NCI-H446 (cell line): ENCODE data around the gene PLPPR5.

Experiments used
- DNase-seq, 2 experiments: peaks; one replicate each; lab custom pipeline; 2025; lab: John Stamatoyannopoulos, UW

The PLPPR5 gene

DNA sequence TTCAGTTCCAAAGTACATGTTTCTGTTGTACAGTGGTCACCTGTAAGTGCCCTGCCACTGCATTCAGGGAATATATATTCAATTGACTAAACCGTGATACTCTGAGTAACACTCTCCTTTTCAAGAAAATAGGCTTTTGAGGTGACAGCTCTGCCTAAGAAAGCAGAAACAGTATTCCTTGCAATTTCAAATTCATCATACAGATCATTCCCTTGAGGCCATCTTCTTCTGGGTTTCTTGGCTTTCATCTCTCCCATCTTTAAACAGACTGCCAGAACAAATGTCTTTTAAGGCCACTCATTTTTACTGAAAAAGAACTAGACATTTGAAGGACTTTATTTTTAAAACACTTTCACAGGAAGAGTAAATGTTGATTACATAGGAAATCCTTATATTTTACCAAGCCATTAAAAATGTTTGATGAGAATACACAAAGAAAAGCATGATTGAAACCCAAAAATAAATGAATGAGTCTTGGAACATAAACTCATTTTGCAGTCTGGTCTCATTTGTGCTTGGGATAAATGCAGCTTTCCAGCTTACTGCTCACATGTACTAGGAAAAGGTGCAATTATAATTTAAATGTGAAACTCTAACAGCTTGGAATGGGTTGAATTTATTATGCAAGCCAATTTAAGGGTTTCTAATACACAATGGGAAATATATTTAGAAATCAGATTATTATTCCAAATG lies 34.7 kb downstream of the PLPPR5 start:
- peak in 1 of 2 experiments; percentile 28 for DNase-seq

DNA sequence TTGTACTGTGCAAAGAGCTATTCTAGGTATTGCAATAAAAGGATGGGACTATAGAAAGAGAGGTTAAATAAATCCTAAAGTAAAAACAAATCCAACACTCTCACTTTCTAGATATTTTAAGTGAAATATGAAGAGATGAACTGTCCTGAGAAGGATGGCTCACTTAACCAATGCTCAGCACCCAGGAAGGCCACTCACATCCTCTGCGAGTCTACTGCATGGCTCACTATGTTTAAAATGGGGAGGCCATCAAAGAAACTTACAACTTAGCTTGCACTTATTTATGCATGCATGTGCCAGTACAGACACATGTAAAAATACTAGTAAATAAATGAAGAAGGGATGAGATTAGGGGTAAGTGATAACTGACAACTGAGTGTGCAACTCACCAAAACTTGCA lies 37.5 kb downstream of the PLPPR5 start:
- DNase-seq, result no peak

DNA sequence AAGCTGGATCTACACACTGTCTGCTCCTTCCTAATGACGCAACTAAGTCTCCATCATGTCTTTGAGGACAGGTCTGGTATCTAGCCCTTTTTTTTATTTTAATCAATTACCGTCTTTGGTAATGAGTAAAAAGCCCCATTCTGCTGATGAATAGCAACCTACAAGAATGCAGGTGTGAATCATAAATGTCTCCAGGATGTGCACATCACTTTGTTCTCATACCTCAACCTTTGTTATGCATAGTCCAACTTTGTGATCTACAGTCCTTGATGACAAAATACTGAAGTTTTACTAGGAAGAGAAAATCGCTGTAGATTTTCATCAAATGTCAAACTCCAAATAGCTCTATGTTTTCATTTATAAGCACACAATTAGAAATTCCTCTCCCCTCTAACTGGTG lies 39.3 kb downstream of the PLPPR5 start:
- no peak for DNase-seq

DNA sequence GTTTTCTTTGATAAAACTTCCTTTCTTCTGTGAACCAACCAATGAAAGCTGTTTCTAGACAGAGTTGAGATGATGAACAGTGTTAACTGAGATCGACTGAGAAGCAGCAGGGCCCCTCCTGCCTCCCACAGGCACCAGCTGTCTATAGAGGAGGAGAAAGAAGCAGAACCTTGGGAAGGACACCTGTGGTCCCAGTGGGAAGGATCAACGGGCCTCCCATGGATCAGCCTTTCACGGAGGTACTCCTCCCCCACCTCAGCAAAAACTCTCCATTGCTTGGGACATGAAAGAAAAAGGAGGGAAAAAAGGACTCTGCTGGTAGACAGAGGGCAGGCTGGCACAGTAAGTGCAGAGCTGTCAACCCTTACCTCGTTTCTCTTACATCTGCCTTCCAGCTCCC lies 40.5 kb downstream of the PLPPR5 start:
- DNase-seq, result no peak

DNA sequence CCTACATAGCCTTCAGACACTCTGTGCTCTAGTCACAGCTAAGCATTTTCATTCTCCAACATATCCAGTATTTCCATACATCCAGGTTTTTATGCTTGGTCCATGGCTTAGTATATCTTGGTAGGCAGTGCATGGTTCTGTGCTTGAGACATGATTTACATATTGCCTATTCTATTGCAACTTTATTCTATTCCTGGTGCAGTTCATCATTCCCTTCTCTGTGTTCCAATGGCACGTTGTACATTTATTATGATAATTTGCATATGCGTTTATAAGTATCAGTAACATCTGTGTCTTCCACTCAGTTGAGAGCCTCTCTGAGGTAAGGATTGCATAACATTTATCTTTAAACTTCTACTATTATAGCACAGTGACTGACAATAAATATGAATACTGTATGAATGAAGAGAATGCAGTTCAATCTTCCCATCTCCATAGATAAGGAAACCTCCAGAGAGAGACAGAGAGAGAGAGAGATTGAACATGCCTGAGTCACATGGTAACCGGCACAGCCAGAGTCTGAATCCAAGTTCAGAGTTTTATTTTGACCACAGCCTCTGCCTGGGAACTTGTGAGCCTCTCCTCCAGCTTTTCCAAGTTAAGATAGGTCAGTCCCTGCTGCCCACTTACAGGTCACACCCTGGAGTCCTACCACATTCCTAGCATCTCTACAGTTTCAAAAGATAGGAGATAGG lies 41.5 kb downstream of the PLPPR5 start:
- DNase-seq, result no peak

DNA sequence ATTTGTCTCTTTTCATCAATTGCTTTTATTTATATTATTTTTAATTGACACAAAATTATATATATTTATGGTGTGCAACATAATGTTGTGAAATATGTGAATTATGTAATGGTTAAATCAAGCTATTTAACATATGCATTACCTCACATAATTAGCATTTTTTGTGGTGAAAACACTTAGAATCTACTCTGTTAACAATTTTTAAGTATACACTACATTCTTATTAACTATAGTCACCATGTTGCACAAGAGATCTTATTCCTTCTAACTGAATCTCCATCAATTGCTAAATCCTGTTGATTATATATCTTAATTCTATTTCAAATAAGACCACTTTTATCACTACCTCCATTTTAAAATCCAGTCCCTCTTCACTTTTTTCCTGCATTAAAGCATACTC lies 42.5 kb downstream of the PLPPR5 start:
- DNase-seq, result no peak

DNA sequence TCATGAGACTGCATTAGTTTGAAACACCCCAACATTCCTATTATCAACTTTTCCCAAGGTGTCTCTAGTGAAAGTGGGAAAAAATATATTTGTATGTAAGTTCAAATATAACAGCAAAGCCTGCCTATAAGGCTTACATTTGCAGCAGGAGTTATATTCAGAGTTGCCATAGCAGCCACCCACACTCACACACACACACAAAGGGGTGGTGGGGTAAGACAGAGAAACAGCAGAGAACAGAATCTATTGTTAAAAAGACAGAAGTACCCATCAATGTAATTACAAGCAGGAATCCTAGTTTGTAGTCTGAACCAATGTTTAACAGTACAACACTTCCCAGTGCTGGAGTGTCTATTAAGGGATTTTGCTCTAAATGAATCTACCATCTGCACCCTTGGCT lies 55.0 kb downstream of the PLPPR5 start:
- DNase-seq, result no peak

DNA sequence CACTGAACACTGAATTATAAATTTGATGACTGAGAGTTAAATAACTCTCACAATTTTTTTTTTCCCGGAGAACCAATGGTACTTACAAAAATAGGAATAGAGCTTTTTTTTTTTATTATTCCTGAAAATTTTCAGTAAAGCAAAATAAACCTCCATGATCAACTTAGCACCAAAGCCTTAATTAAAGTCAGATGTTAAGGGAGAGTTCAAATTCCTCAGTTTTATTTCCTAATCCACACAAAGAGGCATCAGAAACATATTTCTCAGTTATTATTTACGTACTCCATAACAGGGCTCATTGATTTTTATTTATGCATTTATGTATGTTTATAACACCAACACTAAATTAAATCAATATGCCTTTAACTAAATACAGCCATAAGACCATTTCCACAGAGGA lies 55.5 kb downstream of the PLPPR5 start:
- no peak for DNase-seq

DNA sequence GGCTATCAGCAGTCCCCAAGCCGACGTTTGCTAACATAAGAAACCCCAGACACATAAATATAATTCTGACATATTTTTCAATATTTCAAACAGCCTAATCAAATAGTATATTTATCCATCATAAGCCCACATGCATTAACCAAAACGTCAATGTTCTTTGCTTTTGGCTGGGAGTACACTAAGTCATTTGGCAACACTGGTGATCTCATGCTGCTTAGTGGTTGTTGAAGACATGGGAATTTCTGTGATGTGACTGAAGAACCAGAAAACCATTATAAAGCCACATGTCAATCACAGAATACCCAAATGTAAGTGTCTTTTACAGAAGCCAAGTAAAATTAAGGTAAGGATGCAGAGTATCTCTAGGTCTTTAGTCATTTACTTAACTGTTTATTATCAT lies 57.6 kb downstream of the PLPPR5 start:
- DNase-seq, result peak in 1 of 2 experiments; percentile 26

DNA sequence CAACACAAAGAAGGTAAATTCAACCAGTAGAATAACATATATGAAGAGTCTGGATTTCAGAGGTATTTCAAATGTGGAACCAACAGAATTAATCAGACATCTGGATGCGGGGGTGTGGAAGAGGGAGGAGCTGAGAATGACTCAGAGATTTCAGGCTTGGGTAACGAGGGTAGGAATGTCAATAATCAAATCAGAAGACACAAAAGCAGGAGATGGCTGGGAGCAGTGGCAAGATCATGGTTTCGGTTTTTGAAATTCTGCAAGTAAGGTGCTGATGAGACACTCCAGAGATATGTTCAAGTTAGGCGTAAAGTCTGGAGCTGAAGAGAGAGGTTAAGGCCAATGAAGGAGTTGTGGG lies 64.0 kb downstream of the PLPPR5 start:
- no peak for DNase-seq

DNA sequence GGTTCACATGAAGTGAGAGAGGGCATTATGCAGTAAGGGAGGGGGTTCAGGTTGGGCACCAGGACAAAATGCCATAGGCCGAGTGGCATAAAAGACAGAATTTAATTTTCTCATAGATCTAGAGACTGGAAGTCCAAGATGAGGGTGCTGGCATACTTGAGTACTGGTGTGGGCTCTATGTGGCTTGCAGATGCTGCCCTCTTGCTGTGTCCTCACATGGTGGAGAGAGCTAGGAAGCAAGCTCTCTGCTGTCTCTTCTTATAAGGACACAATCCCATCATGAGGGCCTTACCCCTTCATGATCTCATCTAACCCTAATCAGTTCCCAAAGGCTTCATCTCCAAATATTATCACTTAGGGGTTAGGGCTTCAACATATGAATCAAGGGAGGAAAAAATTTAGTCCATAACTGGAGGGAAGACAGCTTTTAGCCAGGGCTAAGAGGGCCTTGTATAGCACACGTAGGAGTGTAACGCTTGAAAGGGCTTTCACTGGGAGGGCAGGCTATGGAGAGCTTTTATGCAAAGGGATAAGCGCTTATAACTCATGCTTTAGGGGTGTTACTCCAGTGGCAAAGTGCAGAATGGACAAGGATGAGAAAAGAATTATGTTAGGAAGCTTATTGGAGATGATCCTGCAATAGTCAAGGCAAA lies 64.5 kb downstream of the PLPPR5 start:
- no peak for DNase-seq

DNA sequence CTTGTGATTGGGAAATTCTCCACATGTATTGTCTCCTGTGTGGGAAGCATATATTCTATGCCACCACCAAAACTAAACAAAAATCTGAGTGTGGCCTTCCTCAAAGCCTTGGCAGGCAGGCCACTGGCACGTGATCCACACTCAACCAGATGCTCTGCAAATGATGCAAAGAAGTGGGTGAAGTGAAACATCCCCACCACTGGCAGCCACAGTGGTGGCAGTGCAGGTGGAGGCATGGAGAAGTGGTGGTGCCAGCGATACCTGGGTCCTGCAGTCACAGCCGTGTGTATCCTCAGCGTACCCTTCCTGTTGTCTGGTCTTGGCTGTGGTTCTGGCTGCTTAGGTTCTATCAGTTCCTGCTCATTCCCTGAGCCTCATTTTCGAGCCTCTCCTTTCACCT lies 65.2 kb downstream of the PLPPR5 start:
- DNase-seq, result peak in 1 of 2 experiments; percentile 18

DNA sequence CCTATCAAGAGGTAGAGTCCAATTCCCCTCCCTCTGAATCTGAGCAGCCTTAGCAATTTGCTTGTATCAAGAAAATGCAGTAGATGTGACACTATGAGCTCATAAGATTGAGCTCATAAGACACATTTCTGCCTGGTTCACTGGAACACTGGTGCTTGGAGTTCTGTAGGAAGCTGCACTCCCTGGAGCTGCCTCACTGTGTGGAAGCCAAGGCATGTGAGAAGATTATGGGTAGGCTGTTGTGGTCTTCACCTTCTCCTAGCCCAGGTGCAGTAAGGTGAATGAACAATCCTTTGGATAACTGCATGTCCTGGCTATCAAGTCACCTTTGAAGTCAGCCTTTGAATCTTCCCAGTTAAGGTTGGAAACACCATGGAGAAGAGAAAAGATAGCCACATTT lies 67.3 kb downstream of the PLPPR5 start:
- no peak for DNase-seq

DNA sequence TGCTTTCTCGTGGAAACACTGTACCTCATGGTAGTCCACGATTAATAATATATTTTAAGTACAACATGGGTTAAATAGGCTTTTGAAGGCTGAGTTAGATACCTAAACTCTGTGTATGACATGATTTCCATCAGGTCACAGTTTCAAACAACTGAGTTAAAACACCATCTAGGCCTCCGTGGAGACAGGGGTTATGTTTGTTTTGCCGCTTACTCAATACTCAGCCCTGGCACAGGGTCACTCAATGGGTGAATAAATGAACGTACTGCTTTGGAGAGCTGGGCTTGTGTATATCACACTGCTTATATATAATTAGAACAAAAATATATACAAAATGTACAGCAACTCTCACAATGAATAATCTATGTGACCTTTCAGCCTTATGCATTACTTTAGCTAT lies 72.5 kb downstream of the PLPPR5 start:
- DNase-seq, result no peak

DNA sequence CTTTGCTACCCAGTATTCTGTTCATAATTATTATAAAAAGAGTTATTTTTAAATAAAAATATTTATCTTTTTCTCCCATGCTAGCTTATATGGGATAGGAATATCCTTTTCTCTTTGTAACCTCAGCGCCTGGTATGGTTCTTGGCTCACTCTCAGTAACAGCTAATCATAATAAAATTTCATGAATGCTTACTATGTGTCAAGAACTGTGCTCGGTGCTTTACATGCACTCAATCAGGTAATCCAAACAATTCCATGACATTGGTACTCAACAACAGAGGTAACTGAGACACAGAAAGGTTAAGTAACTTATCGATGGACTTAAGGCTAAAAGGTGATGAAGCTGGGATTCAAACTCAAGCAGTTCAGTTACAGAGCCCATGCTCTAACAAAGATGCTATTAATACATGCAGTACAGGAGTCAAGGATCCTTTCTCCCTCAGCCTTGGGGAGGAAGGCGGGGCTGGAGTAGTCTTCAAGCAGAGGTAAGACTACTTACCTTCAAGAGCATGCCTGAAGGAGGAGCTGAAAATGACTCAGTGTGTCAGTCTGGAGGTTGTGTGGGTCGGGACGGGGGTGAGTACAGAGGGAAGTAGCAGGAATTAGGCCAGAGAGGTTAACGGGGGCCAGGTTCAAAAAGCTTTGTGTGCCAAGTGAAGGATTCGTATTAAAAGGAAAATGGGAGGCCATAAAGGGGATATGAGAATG lies 73.4 kb downstream of the PLPPR5 start:
- DNase-seq, result no peak

DNA sequence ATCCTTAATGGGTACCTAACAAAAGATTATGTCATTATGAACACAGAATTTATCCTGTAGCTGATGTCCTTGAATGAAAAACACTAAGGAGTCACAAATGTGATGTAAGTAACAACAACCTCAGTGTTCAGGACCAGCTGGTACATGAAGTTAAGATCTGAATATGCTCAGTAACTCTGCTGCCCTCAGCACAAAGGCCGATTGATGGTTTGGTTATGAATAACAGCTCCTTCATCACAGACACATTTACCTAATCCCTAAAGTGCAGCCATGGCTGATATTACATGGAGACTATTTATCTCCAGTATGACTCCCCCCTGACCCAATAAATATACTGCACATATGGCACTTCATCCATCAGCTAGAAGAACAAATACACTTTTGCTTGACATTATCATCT lies 75.2 kb downstream of the PLPPR5 start:
- no peak for DNase-seq

DNA sequence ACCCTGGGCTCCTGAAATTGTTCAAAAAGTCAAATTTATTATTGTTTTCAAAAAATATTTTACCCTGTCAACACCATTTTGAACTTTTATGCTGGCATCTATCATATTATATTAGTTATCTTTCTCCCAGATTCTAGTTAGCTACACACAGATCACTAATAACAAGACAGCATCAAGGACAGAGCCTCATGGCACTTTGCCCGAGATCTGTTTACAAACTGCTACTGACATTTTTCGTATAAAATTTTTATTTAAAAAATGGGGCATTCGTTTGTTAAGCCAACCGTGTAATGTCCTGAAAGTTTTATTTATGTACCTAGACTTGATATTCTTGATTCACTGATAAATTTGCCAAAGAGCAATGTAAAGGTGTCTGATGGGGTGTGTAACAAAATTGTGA lies 78.1 kb downstream of the PLPPR5 start:
- peak in 1 of 2 experiments; percentile 9 for DNase-seq

DNA sequence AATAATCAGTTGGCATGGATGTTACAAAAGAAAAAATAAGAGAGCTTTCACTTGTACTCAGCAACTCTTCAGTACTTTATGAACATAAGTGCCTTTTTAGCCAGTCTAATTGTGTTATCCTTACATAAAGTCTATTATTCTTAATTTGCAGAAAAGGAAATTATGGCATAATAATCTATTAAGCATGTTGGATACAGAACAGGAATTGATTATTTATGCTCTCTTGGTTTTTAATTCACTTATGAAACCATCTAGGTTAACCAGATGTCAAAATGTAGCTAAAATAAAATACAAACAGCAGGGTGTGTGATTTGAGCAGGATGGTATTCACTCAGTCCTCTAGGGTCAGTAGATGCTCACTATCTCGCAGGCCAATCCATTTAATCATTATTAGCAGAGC lies 79.7 kb downstream of the PLPPR5 start:
- peak in 1 of 2 experiments; percentile 30 for DNase-seq

DNA sequence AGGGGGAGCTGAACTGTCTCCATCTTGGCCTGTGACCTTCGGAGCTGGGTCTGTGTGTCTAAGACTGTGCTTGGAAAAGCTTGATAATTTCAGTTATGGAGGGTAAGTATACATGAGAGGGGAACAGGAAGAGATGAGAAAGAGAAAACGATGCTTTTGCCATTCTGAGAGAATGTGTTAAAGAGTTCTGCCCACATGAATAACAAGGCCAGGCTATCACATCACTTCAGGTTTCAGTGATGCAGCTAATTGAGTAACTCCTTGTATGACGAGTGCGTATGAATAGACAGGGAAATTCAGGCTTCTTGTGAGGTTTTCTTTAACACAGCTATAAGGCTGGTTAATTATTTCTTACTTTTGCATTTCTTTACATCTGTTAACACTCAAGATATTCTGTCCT lies 81.0 kb downstream of the PLPPR5 start:
- no peak for DNase-seq

DNA sequence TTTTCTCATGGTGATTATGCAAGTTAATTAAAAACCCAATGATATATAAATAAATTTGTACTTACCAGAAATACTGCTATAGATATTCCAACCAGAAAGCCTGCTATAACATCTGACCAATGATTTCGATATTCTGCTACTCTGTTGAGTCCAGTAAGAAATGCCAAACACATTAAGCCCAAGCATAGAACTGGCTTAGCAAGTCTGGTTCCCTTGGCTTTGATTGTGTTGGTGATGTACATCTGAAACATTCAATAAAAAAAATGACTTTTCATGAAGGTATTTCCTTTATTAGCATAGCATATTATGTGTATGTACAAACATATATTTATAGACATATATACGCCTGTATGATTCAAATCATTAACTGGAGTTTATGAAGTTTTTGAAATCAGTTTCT lies 82.8 kb downstream of the PLPPR5 start:
- no peak for DNase-seq

DNA sequence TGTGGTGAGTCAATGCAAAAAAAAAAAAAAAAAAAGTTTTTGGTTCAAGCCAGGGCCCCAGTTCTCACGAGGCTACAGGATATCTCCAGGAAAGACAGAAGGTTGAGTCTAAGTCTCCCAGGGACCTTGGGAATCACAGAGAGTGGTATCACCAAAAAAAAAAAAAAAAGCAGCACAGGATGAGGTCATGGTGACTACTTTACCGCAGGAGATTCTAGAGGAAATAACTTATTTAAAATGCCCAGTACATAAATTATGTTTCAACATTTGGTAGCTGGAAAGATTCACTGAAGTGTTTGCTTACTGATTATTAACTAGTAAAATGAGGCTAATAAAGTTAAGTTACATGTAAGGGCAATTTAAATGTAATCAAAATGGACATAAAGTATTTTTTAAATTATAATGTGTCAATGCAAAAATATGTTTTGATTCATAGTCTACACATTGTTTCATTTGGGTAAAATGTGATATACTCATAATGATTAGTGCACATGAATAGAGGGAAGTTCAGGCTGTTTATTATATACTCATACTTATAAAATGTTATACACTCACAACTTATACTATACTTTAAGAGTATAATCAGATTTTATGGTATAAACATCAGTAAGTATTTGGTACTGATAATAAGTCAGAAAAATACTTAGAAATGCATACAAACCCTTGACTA lies 84.1 kb downstream of the PLPPR5 start:
- DNase-seq, result no peak

DNA sequence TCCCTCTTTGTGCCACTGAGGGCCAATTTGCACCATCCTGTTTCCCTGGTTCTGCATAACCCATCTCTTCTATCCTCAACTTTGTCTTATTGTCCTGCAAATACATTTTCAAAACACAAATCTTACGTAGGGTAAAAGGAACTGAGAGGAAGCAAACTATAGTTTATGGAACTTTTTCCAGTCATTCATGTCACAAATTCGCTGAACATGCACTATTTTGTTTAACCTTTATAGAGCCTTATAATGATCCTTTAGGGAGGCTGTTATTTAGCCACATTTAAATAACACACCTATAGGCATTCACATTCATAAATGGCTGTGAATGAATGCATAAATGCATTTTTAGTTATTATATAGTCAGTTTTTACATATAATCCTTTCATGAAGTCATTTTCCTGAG lies 85.0 kb downstream of the PLPPR5 start:
- DNase-seq, result no peak
